Astrocyte of the cerebellum (primary cell): ENCODE results near the gene CSTB.

Experiments used
- DNase-seq: peaks from one replicate; pipeline ENCODE4 v3.0.0-alpha.2; 2011; ENCODE audit warnings: low read depth
- H3K4me3 ChIP-seq: 2 replicates; pipeline ENCODE4 v1.5.1; 2011; ENCODE audit warnings: mild to moderate bottlenecking, low read depth, low read length, moderate library complexity
- in situ Hi-C: cut with HindIII; loops from 2 replicates; pipeline ENCODE4 v1.10.0; 2017; ENCODE audit warnings: low sequenced_read_pairs
- TF ChIP-seq, protein P1 (sequence below): IDR thresholded peaks from 2 replicates; pipeline ENCODE4 v1.5.1; 2012; ENCODE audit warnings: low read length, low read depth, moderate library complexity, mild to moderate bottlenecking; ENCODE audit errors: missing control alignments

Gene CSTB

GRCh38 chr21:43782431-43783097, 6.5 kb upstream of the CSTB start:
- DNase-seq, result no peak
- TF ChIP-seq, protein P1, sequence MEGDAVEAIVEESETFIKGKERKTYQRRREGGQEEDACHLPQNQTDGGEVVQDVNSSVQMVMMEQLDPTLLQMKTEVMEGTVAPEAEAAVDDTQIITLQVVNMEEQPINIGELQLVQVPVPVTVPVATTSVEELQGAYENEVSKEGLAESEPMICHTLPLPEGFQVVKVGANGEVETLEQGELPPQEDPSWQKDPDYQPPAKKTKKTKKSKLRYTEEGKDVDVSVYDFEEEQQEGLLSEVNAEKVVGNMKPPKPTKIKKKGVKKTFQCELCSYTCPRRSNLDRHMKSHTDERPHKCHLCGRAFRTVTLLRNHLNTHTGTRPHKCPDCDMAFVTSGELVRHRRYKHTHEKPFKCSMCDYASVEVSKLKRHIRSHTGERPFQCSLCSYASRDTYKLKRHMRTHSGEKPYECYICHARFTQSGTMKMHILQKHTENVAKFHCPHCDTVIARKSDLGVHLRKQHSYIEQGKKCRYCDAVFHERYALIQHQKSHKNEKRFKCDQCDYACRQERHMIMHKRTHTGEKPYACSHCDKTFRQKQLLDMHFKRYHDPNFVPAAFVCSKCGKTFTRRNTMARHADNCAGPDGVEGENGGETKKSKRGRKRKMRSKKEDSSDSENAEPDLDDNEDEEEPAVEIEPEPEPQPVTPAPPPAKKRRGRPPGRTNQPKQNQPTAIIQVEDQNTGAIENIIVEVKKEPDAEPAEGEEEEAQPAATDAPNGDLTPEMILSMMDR, result no peak
- in situ Hi-C loops, result no loop called here
- no peak overlapping the region for H3K4me3 ChIP-seq

- H3K4me3 ChIP-seq, result no peak overlapping the region
- TF ChIP-seq, protein P1, result no peak
- no peak for DNase-seq
- in situ Hi-C loops, result no loop called here
These were observed 5.7 kb upstream of the CSTB start for GRCh38 chr21:43781846-43782245.

DNA sequence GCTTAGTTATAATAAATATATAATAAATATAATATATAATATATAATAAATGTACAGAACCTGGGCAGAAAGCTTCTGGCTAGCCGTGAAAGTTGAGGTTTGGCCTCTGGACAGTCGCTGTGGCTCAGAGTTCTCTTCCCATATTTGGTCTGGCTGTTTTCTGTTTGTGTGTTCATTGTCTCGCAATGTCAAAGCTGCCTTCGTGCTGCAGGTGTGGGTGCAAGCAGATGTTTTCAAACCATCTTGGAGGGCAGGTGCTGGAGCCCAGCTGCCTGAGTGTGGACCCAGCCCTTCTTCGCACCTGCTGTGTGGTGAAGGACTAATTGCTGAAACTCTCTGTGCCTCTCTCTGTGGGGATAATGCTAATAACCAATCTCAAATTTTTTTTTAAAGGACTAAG, 3.6 kb upstream of the CSTB start:
- DNase-seq, result no peak
- TF ChIP-seq, protein P1, result no peak
- H3K4me3 ChIP-seq, result no peak overlapping the region
- in situ Hi-C loops, result no loop called here

DNA sequence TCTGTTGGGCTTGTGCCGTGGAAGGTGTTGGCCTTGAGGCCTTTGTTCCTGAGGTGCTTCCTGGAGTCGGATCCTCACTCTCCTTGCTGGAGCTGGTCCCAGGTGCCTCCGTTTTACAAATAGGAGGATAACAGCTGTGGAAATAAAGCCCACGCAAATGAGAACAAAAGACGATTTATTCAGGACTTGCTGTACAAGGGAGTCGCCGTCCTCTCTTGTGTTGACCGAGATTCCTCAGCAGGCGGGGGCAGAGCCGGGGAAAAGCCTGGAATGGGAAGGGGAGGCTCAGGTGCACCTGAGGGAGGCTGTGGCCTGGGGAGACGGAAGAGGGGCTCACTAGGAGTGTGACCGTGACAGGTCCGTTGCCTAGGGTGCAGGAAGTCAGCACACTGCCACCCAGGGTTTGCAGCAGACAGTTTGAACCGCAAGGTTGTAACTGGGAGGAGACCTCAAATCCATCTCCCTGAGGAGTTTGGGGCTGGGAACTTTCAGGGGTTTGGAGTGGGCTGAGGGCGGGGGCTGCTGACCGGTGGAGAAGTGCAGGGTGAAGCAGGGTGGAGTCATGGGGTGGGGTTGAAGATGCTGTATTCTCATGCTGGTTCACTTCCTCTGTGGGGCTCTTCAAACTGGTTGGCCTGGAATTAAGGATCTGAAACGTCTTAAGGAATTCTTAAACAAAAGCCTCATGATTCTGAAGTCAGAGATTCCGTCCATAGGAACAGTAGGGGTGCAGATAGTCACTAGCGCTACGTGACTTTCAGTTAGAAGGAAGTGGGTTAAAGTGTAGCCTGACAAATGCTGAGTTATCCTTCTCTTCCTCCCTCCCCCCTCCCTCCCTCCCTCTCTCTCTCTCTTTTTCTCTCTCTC, 2.6 kb upstream of the CSTB start:
- DNase-seq, result no peak
- TF ChIP-seq, protein P1, result no peak
- H3K4me3 ChIP-seq, result no peak overlapping the region
- in situ Hi-C loops, result no loop called here

DNA sequence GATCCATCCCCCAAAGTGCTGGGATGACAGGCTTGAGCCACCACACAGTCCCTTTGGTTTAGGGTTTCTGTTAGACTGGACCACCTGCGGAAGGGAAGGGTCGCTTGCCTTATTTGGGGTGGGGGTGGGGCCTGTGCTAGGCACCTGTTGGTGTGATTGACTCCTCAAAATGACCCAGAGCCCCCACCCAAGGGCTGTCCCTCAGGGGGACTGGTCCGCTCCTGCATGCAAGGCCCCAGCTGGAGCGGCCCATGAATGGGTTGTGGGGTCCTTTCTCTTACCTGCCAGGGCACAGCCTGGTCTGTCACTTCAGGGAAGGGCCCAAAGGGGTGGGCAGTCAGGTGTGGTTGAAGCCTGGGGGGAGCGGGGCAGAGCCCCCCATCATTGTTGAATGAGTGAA, 1.8 kb upstream of the CSTB start:
- in situ Hi-C loops, result no loop called here
- TF ChIP-seq, protein P1, result no peak
- H3K4me3 ChIP-seq, result no peak overlapping the region
- no peak for DNase-seq

GRCh38 chr21:43775190-43775589, 918 bp downstream of the CSTB start:
- in situ Hi-C loops, result no loop called here
- peak overlapping the region; percentile 83 for H3K4me3 ChIP-seq
- TF ChIP-seq, protein P1, result no peak
- no peak for DNase-seq
